Osteoblast (primary cell): Measurements from ENCODE around the gene GABRB1. TPM values are rescaled to one million over a fixed set of nuclear protein-coding genes. Genes with fewer than 3 reads are reported as not detected.

Source experiments
- DNase-seq: peaks from one replicate; pipeline ENCODE4 v3.0.0; 2011; ENCODE audit warnings: low spot score, mixed read lengths; ENCODE audit not compliant: insufficient read length; ENCODE audit errors: missing footprints
- H2AFZ ChIP-seq: 2 replicates; pipeline ENCODE4 v1.6.0; 2011; ENCODE audit warnings: mild to moderate bottlenecking, low read length
- H3K27ac ChIP-seq: 2 replicates; pipeline ENCODE4 v1.5.1; 2011; ENCODE audit warnings: mild to moderate bottlenecking, low read depth, low read length, moderate library complexity
- H3K27me3 ChIP-seq: 2 replicates; pipeline ENCODE4 v1.6.0; 2012; ENCODE audit warnings: mild to moderate bottlenecking, control low read depth, inconsistent platforms, low read length, moderate library complexity; ENCODE audit not compliant: insufficient read depth
- H3K36me3 ChIP-seq: 2 replicates; pipeline ENCODE4 v1.5.1; 2011; ENCODE audit warnings: mild to moderate bottlenecking, low read length, control low read depth, moderate library complexity; ENCODE audit not compliant: insufficient read depth
- H3K4me1 ChIP-seq: 2 replicates; pipeline ENCODE4 v1.5.1; 2011; ENCODE audit warnings: mild to moderate bottlenecking, low read length, control low read depth, moderate library complexity; ENCODE audit not compliant: insufficient read depth
- H3K4me2 ChIP-seq: 2 replicates; pipeline ENCODE4 v1.6.0; 2011; ENCODE audit warnings: mild to moderate bottlenecking, low read length; ENCODE audit not compliant: insufficient read depth
- H3K4me3 ChIP-seq: fragments of 200-600 bp; sonication (generic); 3 replicates; pipeline ENCODE4 v1.5.1; 2012; ENCODE audit warnings: mild to moderate bottlenecking, low read length, inconsistent platforms; ENCODE audit not compliant: insufficient read depth
- H3K79me2 ChIP-seq: 2 replicates; pipeline ENCODE4 v1.6.0; 2012; ENCODE audit warnings: mild to moderate bottlenecking, low read length, control low read depth, inconsistent platforms; ENCODE audit not compliant: insufficient read depth
- H3K9me3 ChIP-seq: 2 replicates; pipeline ENCODE4 v1.5.1; 2011; ENCODE audit warnings: low read depth, low read length, control low read depth
- H4K20me1 ChIP-seq: 2 replicates; pipeline ENCODE4 v1.6.0; 2012; ENCODE audit warnings: mild to moderate bottlenecking, low read length, control low read depth; ENCODE audit not compliant: insufficient read depth
- CTCF ChIP-seq: IDR thresholded peaks from 2 replicates; pipeline ENCODE4 v1.5.1; 2011; ENCODE audit warnings: mild to moderate bottlenecking, low read depth, low read length, moderate library complexity; ENCODE audit errors: extremely low read depth
- total RNA-seq: library from RNA; depleted of rRNA; stranded (reverse); fragments of >200 nt; gene quantifications from 2 replicates; pipeline ENCODE4 v1.2.3, GENCODE V29; 2012

Gene GABRB1
- total RNA-seq, 1 donor, result not detected

GRCh38 chr4:47415719-47416118 lies 384.4 kb downstream of the GABRB1 start:
- no peak overlapping the region for H3K4me3 ChIP-seq
- no peak for TF ChIP-seq CTCF
- H2AFZ ChIP-seq, result no peak overlapping the region
- no peak for DNase-seq
- no peaks in the 10 kb centered on the region for H3K79me2 ChIP-seq
- no peaks in the 10 kb centered on the region for H4K20me1 ChIP-seq
- H3K4me2 ChIP-seq, result no peak overlapping the region
- H3K27ac ChIP-seq, result no peak overlapping the region
- H3K9me3 ChIP-seq, result no peaks in the 10 kb centered on the region
- peaks cover 8% of the 10 kb centered on the region for H3K27me3 ChIP-seq
- no peaks in the 10 kb centered on the region for H3K4me1 ChIP-seq
- H3K36me3 ChIP-seq, result no peaks in the 10 kb centered on the region

GRCh38 chr4:47418147-47418546 lies 386.8 kb downstream of the GABRB1 start:
- H4K20me1 ChIP-seq, result no peaks in the 10 kb centered on the region
- no peak overlapping the region for H3K4me2 ChIP-seq
- DNase-seq, result no peak
- TF ChIP-seq CTCF, result no peak
- no peak overlapping the region for H3K27ac ChIP-seq
- no peaks in the 10 kb centered on the region for H3K79me2 ChIP-seq
- peaks cover 18% of the 10 kb centered on the region for H3K27me3 ChIP-seq
- H3K4me1 ChIP-seq, result no peaks in the 10 kb centered on the region
- no peaks in the 10 kb centered on the region for H3K36me3 ChIP-seq
- no peaks in the 10 kb centered on the region for H3K9me3 ChIP-seq
- no peak overlapping the region for H3K4me3 ChIP-seq
- H2AFZ ChIP-seq, result no peak overlapping the region

GRCh38 chr4:47419296-47419695 lies 387.9 kb downstream of the GABRB1 start:
- no peak for DNase-seq
- Histone ChIP-seq H3K9me3 (no peaks in the 10 kb centered on the region), H2AFZ (no peak overlapping the region)

DNA sequence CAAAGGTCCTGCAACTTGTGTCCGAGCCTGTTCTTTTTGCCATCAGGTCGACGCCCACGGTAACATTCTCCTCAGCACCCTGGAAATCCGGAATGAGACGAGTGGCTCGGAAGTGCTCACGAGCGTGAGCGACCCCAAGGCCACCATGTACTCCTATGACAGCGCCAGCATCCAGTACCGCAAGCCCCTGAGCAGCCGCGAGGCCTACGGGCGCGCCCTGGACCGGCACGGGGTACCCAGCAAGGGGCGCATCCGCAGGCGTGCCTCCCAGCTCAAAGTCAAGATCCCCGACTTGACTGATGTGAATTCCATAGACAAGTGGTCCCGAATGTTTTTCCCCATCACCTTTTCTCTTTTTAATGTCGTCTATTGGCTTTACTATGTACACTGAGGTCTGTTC lies 394.3 kb downstream of the GABRB1 start:
- H3K79me2 ChIP-seq, result no peaks in the 10 kb centered on the region
- no peak for TF ChIP-seq CTCF
- H3K4me3 ChIP-seq, result no peak overlapping the region
- H3K27ac ChIP-seq, result no peak overlapping the region
- H3K4me1 ChIP-seq, result no peaks in the 10 kb centered on the region
- no peaks in the 10 kb centered on the region for H3K36me3 ChIP-seq
- H3K27me3 ChIP-seq, result peaks cover 13% of the 10 kb centered on the region
- no peak for DNase-seq
- H2AFZ ChIP-seq, result no peak overlapping the region
- no peak overlapping the region for H3K4me2 ChIP-seq
- H3K9me3 ChIP-seq, result no peaks in the 10 kb centered on the region
- no peaks in the 10 kb centered on the region for H4K20me1 ChIP-seq

More at GRCh38 chr4:47419296-47419695, 387.9 kb downstream of the GABRB1 start:
- no peaks in the 10 kb centered on the region for H3K36me3 ChIP-seq
- H3K27me3 ChIP-seq, result peaks cover 16% of the 10 kb centered on the region
- no peak overlapping the region for H3K4me2 ChIP-seq
- no peak overlapping the region for H3K4me3 ChIP-seq
- no peaks in the 10 kb centered on the region for H3K79me2 ChIP-seq
- no peak overlapping the region for H3K27ac ChIP-seq
- no peaks in the 10 kb centered on the region for H4K20me1 ChIP-seq
- no peaks in the 10 kb centered on the region for H3K4me1 ChIP-seq
- TF ChIP-seq CTCF, result no peak
